IPS-18c (cell line): ENCODE data around the gene SOX11.

Experiments used
- H3K4me3 ChIP-seq: 2 replicates; pipeline ENCODE4 v1.7.0; 2013; ENCODE audit warnings: low read depth, mild to moderate bottlenecking, low read length, moderate library complexity; ENCODE audit not compliant: insufficient read depth
- H3K9me3 ChIP-seq: one replicate; pipeline ENCODE4 v1.6.1; 2013; ENCODE audit warnings: mild to moderate bottlenecking, low read length, moderate library complexity; ENCODE audit not compliant: control insufficient read depth, insufficient read depth

The SOX11 gene

GRCh38 chr2:5686536-5686935 lies 5.6 kb upstream of the SOX11 start:
- Histone ChIP-seq H3K9me3 (no peaks in the 10 kb centered on the region), H3K4me3 (no peak overlapping the region)

GRCh38 chr2:5689750-5690149 lies 2.4 kb upstream of the SOX11 start:
- Histone ChIP-seq H3K9me3 (no peaks in the 10 kb centered on the region), H3K4me3 (peak overlapping the region; percentile 94; the same call in 1 of the 2 replicates)

- H3K9me3 ChIP-seq, result no peaks in the 10 kb centered on the region
- H3K4me3 ChIP-seq, result peak overlapping the region; percentile 94
These were observed 1.9 kb upstream of the SOX11 start for GRCh38 chr2:5690286-5690685.

- Histone ChIP-seq H3K4me3 (peak overlapping the region; percentile 94), H3K9me3 (no peaks in the 10 kb centered on the region)
These were observed 1.4 kb upstream of the SOX11 start for GRCh38 chr2:5690718-5691220.

- no peaks in the 10 kb centered on the region for H3K9me3 ChIP-seq
- H3K4me3 ChIP-seq, result peak overlapping the region; percentile 94
These were observed 781 bp upstream of the SOX11 start for GRCh38 chr2:5691221-5691984.

GRCh38 chr2:5692561-5693286 lies 540 bp downstream of the SOX11 start:
- H3K9me3 ChIP-seq, result peaks cover 2% of the 10 kb centered on the region
- peak overlapping the region; percentile 94 for H3K4me3 ChIP-seq

- Histone ChIP-seq H3K9me3 (peaks cover 2% of the 10 kb centered on the region), H3K4me3 (peak overlapping the region; percentile 94)
These were observed 1.4 kb downstream of the SOX11 start for GRCh38 chr2:5693287-5694201.

- H3K9me3 ChIP-seq, result peaks cover 2% of the 10 kb centered on the region
- H3K4me3 ChIP-seq, result peak overlapping the region; percentile 94
These were observed 2.1 kb downstream of the SOX11 start for GRCh38 chr2:5694306-5694705.

- peaks cover 2% of the 10 kb centered on the region for H3K9me3 ChIP-seq
- H3K4me3 ChIP-seq, result peak overlapping the region; percentile 69
These were observed 3.6 kb downstream of the SOX11 start for GRCh38 chr2:5695654-5696403.

GRCh38 chr2:5696404-5696944 lies 4.3 kb downstream of the SOX11 start:
- H3K4me3 ChIP-seq, result peak overlapping the region; percentile 69
- H3K9me3 ChIP-seq, result peaks cover 2% of the 10 kb centered on the region

- Histone ChIP-seq H3K9me3 (peaks cover 2% of the 10 kb centered on the region), H3K4me3 (peak overlapping the region; percentile 69)
These were observed 4.8 kb downstream of the SOX11 start for GRCh38 chr2:5696945-5697521.

- H3K9me3 ChIP-seq, result peaks cover 2% of the 10 kb centered on the region
These were observed 5.4 kb downstream of the SOX11 start for GRCh38 chr2:5697562-5697961.

GRCh38 chr2:5698134-5698533 lies 6.0 kb downstream of the SOX11 start:
- no peak overlapping the region for H3K4me3 ChIP-seq
- H3K9me3 ChIP-seq, result peaks cover 2% of the 10 kb centered on the region

More at GRCh38 chr2:5697562-5697961, 5.4 kb downstream of the SOX11 start:
- peak overlapping the region; percentile 39 for H3K4me3 ChIP-seq

GRCh38 chr2:5699963-5700362 lies 7.8 kb downstream of the SOX11 start:
- no peak overlapping the region for H3K4me3 ChIP-seq
- peaks cover 2% of the 10 kb centered on the region for H3K9me3 ChIP-seq

GRCh38 chr2:5700551-5700950 lies 8.4 kb downstream of the SOX11 start:
- H3K4me3 ChIP-seq, result no peak overlapping the region
- peaks cover 2% of the 10 kb centered on the region for H3K9me3 ChIP-seq

GRCh38 chr2:5701266-5701665 lies 9.1 kb downstream of the SOX11 start:
- H3K4me3 ChIP-seq, result no peak overlapping the region
- H3K9me3 ChIP-seq, result peaks cover 2% of the 10 kb centered on the region
